Mesodermal cell (in vitro differentiated cells): ENCODE measurements around the gene C19orf38.

Experiments
- H3K27ac ChIP-seq: 2 replicates; pipeline ENCODE4 v1.7.0; 2013; ENCODE audit warnings: mild to moderate bottlenecking, low read depth, low read length, moderate library complexity; ENCODE audit not compliant: severe bottlenecking
- H3K36me3 ChIP-seq: 2 replicates; pipeline ENCODE4 v1.7.1; 2013; ENCODE audit warnings: mild to moderate bottlenecking, low read length, moderate library complexity; ENCODE audit not compliant: control insufficient read depth, insufficient read depth
- H3K4me1 ChIP-seq: one replicate; pipeline ENCODE4 v1.7.1; 2013; ENCODE audit warnings: mild to moderate bottlenecking, low read length; ENCODE audit not compliant: insufficient read depth, control insufficient read depth, poor library complexity, severe bottlenecking
- H3K4me3 ChIP-seq: 2 replicates; pipeline ENCODE4 v1.7.0; 2013; ENCODE audit warnings: low read length, control low read depth, mild to moderate bottlenecking; ENCODE audit not compliant: insufficient read depth, poor library complexity, severe bottlenecking; ENCODE audit errors: extremely low read depth
- H3K9me3 ChIP-seq: 2 replicates; pipeline ENCODE4 v1.7.1; 2013; ENCODE audit warnings: mild to moderate bottlenecking, low read length, moderate library complexity; ENCODE audit not compliant: control insufficient read depth
- WGBS, 2 experiments: methylation state at CpG; one replicate each; pipeline ENCODE4 v1.1.5; 2013; ENCODE audit warnings: missing lambda C conversion rate in 2 of 2; ENCODE audit not compliant: insufficient coverage in 2 of 2; 5-methylcytosine and 5-hydroxymethylcytosine counted together

Gene C19orf38

GRCh38 chr19:10915130-10916091 lies 67.2 kb downstream of the C19orf38 start:
- Histone ChIP-seq H3K9me3 (no peaks in the 10 kb centered on the region), H3K36me3 (peaks cover 73% of the 10 kb centered on the region), H3K27ac (no peak overlapping the region), H3K4me3 (no peak overlapping the region), H3K4me1 (peaks cover 9% of the 10 kb centered on the region)
- WGBS, 2 experiments: 92 to 93% methylated on average over 17 of the region's 19 CpGs

- Histone ChIP-seq H3K4me3 (no peak overlapping the region), H3K27ac (no peak overlapping the region), H3K36me3 (peaks cover 73% of the 10 kb centered on the region), H3K9me3 (no peaks in the 10 kb centered on the region), H3K4me1 (peaks cover 9% of the 10 kb centered on the region)
- 90 to 100% methylated on average over 2 to 5 of the region's 6 CpGs for WGBS, 2 experiments
These were observed 68.4 kb downstream of the C19orf38 start for GRCh38 chr19:10916602-10917001.

DNA sequence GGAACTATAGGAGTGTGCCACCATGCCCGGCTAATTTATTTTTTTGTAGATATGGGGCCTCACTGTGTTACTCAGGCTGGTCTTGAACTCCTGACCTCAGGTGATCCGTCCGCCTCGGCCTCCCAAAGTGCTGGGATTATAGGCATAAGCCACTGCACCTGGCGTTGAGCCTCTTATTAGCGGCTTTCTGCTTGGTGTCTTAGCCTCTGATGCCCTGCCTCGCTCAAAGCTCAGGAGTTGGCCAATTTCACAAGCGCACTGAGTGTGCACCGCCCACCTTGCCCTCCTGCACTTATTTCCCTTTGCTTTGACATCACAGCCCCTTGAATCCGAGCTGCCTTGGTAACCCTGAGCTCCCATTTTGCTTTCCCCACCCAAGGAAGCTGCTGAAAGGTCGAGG lies 70.1 kb downstream of the C19orf38 start:
- Histone ChIP-seq H3K4me1 (peaks cover 9% of the 10 kb centered on the region), H3K36me3 (peaks cover 69% of the 10 kb centered on the region), H3K4me3 (no peak overlapping the region), H3K27ac (no peak overlapping the region), H3K9me3 (no peaks in the 10 kb centered on the region)
- 90 to 91% methylated on average over 9 to 10 of the region's 11 CpGs for WGBS, 2 experiments
